Amygdala (tissue), 56 donors: ENCODE measurements around the gene TERF2IP.
A peak's percentile ranks its signal among the peaks of the same experiment; 100 is the strongest.

Experiments used
- DNase-seq, 56 donors: peaks; one replicate each; lab custom pipeline; 2025; lab: John Stamatoyannopoulos, UW

The TERF2IP gene

GRCh38 chr16:75647492-75648264, at the start of gene TERF2IP, which contains the start of gene KARS1:
TERF2IP (plus strand) TSS chr16:75647773; CDS start chr16:75647883, 110 bp downstream.
KARS1 (minus strand) TSS chr16:75647665; CDS start chr16:75647639, 26 bp downstream.
- DNase-seq, result peak; percentile 69 to 97 (median 90)

GRCh38 chr16:75599452-75600277, 47.9 kb upstream of the TERF2IP start:
- DNase-seq, result peak in 1 of 56 donors; percentile 7

- no peak for DNase-seq
Measured at GRCh38 chr16:75603241-75603640, 44.3 kb upstream of the TERF2IP start.

- DNase-seq, result no peak
Measured at GRCh38 chr16:75606507-75606906, 41.1 kb upstream of the TERF2IP start.

- DNase-seq, result no peak
Measured at GRCh38 chr16:75614066-75614897, 33.3 kb upstream of the TERF2IP start.

GRCh38 chr16:75615619-75616018, 32.0 kb upstream of the TERF2IP start:
- DNase-seq, result no peak

GRCh38 chr16:75616521-75617010, 31.0 kb upstream of the TERF2IP start:
- no peak for DNase-seq

GRCh38 chr16:75617121-75617520, 30.5 kb upstream of the TERF2IP start:
- DNase-seq, result no peak

- DNase-seq, result no peak
Measured at GRCh38 chr16:75618780-75619179, 28.8 kb upstream of the TERF2IP start.

GRCh38 chr16:75620326-75621169, 27.0 kb upstream of the TERF2IP start:
- no peak for DNase-seq

- no peak for DNase-seq
Measured at GRCh38 chr16:75621170-75621477, 26.4 kb upstream of the TERF2IP start.

- DNase-seq, result peak; percentile 64 to 99 (median 93)
Measured at GRCh38 chr16:75622761-75623605, 24.6 kb upstream of the TERF2IP start, which contains the start of gene ADAT1. ADAT1 (minus strand) TSS chr16:75623281; CDS start chr16:75620799, 2,482 bp downstream.

GRCh38 chr16:75624921-75625334, 22.6 kb upstream of the TERF2IP start:
- no peak for DNase-seq

- no peak for DNase-seq
Measured at GRCh38 chr16:75626806-75627205, 20.8 kb upstream of the TERF2IP start.

GRCh38 chr16:75627851-75628250, 19.7 kb upstream of the TERF2IP start:
- DNase-seq, result no peak

- DNase-seq, result no peak
Measured at GRCh38 chr16:75628351-75628750, 19.2 kb upstream of the TERF2IP start.

- DNase-seq, result no peak
Measured at GRCh38 chr16:75629132-75629531, 18.4 kb upstream of the TERF2IP start.

- DNase-seq, result no peak
Measured at GRCh38 chr16:75630052-75630451, 17.5 kb upstream of the TERF2IP start.

GRCh38 chr16:75632857-75633256, 14.7 kb upstream of the TERF2IP start:
- DNase-seq, result no peak
